ENCODE data around the gene LRRC1.

DNA sequence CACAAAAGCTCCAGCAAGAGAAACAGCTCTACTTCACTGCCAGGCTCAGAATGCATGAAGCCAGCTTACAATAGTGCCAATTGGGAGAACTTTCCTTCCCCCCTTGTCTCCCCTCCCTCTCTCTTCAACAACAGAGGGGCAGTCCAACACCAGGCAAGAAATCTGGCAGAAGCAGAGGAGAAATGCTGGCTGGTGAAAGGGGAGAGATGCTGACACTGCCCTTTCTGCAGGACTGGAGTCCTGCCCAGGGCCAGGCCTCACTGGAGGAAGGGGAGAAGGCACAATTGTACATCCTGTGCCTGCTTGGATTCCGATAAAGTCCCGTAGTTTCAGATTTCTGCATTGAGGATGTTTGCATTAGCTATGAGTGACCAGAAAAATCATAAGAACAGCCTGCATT is 148.6 kb downstream of the LRRC1 start:
- TF ChIP-seq, protein P1, sequence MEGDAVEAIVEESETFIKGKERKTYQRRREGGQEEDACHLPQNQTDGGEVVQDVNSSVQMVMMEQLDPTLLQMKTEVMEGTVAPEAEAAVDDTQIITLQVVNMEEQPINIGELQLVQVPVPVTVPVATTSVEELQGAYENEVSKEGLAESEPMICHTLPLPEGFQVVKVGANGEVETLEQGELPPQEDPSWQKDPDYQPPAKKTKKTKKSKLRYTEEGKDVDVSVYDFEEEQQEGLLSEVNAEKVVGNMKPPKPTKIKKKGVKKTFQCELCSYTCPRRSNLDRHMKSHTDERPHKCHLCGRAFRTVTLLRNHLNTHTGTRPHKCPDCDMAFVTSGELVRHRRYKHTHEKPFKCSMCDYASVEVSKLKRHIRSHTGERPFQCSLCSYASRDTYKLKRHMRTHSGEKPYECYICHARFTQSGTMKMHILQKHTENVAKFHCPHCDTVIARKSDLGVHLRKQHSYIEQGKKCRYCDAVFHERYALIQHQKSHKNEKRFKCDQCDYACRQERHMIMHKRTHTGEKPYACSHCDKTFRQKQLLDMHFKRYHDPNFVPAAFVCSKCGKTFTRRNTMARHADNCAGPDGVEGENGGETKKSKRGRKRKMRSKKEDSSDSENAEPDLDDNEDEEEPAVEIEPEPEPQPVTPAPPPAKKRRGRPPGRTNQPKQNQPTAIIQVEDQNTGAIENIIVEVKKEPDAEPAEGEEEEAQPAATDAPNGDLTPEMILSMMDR (optimal IDR thresholded peaks at IDR 0.05 in 1 of 3, IDR thresholded peaks at IDR 0.05 in 1 of 3, conservative IDR thresholded peaks at IDR 0.05 in 1 of 3; ENCODE audit: extremely low read depth in 1 of 3, insufficient read depth in 2 of 3, low read length in 3 of 3) = no peak
- no peak for TF ChIP-seq EZH2 (IDR thresholded peaks at IDR 0.05; ENCODE audit: low read length)

Data from keratinocyte (primary cell).